HG03097 (cell line): ENCODE measurements around the gene KARS1.

ENCODE experiments used
- ATAC-seq: cut with Tn5 transposase; IDR thresholded peaks from one replicate; pipeline ENCODE4 v1.9.1; 2021; ENCODE audit not compliant: unreplicated experiment, low FRiP score

Gene KARS1

DNA sequence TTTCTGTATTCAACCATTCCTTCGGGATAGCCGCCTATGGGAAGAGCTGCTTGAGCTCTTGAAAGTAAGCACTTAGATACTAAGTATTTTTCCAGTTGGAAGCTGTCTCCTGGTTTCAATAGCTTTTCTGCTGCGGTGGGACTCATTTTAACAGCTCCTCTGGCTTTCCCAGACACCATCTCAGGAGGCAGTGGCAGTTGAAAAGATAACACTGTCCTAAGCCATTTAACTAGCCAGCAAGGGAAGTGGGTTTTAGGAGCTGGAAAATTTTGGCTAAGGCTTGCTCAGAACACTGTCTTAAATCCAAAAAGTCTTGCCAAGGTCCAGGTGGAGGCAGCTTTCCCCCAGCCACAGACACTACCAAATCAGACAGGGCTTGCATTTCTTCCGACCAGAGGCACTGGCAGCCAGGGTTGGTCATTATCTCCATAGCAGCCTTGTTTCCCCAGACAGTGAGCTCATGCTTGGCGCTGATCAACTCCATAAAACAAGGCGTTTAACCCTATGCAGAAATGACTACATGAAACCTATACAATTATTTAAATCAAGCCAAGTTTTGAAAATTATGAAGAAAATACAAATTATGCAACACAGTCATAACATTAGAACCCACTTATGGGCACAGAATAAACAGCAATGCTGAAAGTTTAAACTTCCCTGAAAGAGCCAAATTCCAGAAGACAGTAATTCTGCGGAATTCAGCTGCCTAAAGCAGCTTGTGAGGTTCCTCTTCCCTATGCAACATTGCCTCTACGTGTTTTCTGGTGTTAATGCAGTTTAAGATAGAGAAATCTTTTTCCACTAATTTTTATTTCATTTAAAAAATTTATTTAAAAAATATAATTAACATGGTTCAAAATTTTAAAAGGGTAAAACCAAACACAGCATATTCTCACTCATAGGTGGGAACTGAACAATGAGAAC lies 56.3 kb downstream of the KARS1 start:
- ATAC-seq = no peak

- no peak for ATAC-seq
These were observed 58.2 kb downstream of the KARS1 start for GRCh38 chr16:75589306-75589705.

DNA sequence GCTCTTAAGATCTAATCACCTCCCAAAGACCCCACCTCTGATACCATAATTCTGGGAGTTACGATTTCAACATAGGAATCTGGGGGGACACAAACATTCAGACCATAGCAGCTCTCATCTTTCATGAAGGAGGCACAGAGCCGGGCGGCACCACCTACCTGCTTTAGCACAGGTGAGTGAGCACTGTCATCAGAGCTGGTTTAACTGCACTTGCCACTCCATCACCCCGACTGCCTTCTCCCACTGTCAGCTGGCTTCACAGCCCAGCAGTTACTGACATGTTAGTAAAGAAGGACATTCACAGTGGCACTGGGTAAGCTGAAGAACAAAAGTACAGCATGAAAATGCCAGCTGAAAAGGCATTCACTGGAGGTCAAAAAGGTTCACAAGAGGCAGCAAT lies 58.7 kb downstream of the KARS1 start:
- ATAC-seq = no peak

GRCh38 chr16:75584108-75584507 lies 63.4 kb downstream of the KARS1 start:
- ATAC-seq = no peak

- ATAC-seq = no peak
These were observed 68.1 kb downstream of the KARS1 start for GRCh38 chr16:75579281-75579834.

DNA sequence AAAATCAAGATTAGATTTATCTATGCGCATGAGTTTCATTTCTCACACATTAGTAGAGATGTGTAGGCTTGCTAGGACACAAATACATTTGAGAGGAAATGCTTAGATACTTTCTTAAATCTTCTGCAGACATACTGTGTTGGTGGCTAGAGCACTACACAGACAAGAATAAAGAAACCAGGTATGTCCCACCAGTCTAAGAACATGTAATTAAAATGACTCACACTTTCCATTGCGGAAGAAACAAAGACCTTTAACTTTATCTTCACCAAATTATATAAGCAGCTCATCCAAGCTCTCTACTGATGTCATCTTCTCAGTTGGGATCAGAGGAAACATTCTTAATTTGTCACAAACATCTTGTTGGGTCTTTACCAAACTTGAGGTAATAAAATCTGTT lies 68.7 kb downstream of the KARS1 start:
- no peak for ATAC-seq

DNA sequence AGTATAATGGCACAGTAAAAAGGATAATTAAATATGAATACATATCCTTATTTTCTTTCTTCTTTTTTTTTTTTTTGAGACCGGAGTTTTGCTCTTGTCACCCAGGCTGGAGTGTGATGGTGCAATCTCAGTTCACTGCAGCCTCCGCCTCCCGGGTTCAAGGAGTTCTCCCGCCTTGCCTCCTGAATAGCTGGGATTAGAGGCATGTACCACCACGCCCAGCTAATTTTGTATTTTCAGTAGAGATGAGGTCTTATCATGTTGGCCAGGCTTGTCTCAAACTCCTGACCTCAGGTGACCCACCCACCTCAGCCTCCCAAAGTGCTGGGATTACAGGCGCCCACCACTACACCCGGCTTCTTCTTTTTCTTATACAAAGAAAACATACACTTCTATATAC lies 69.3 kb downstream of the KARS1 start:
- ATAC-seq = no peak
